ENCODE data around the gene RAI1.

Gene RAI1

DNA sequence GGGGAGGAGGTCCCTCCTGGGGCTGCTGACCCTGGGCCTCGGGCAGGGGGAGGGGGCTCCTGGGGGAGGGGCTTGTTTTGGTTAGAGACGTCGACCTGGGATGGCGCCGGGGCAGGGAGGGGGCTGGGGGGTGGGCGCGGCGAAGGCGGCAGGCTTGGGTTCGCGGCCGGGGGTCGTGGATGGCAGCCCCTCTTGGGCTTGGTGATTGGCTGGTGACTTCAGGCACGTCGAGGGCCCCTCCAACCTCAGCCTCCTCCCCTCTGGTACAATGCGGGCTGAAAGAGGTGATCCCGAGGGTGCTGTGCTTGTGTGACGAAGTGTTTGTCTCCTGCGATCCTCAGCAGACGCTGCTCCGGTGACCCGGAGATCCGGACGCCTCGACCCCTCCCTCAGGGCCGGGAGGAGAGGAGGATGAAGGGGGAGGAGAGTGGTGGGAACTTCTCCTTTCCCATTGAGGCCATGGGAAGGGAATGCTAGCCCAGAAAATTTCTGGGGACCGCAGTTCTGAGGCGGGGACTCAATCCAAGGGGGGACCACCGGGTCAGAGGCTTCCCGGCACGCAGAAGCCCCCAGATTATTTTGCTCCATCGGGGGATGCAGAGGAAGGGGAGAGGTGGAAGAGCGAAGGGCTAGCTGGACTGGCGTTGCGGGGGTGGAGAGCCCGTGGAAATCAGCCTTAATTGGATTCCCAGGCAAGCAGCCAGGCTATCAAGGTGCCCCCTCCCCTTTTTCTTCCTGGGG lies 43.9 kb downstream of the RAI1 start:
- Histone ChIP-seq H3K4me2 (ENCODE audit: low read length) (no peak overlapping the region), H3K9me3 (replicated peaks; ENCODE audit: low read length) (no peaks in the 10 kb centered on the region), H3K4me3 (ENCODE audit: low read length) (no peak overlapping the region), H3K27me3 (ENCODE audit: control insufficient read depth, insufficient read depth, low read length) (no peaks in the 10 kb centered on the region), H3K9ac (ENCODE audit: low read depth, low read length) (no peak overlapping the region), H3K36me3 (ENCODE audit: insufficient read depth, low read length) (peaks cover 5% of the 10 kb centered on the region), H3K4me1 (ENCODE audit: control insufficient read depth, insufficient read depth, low read length) (peaks cover 27% of the 10 kb centered on the region)

GRCh38 chr17:17725752-17726457 lies 44.6 kb downstream of the RAI1 start:
- H3K4me1 ChIP-seq (ENCODE audit: control insufficient read depth, insufficient read depth, low read length) = peaks cover 27% of the 10 kb centered on the region
- no peak overlapping the region for H3K4me3 ChIP-seq (ENCODE audit: low read length)
- peaks cover 5% of the 10 kb centered on the region for H3K36me3 ChIP-seq (ENCODE audit: insufficient read depth, low read length)
- H3K9me3 ChIP-seq (replicated peaks; ENCODE audit: low read length) = no peaks in the 10 kb centered on the region
- no peak overlapping the region for H3K9ac ChIP-seq (ENCODE audit: low read depth, low read length)
- no peaks in the 10 kb centered on the region for H3K27me3 ChIP-seq (ENCODE audit: control insufficient read depth, insufficient read depth, low read length)
- H3K4me2 ChIP-seq (ENCODE audit: low read length) = no peak overlapping the region

DNA sequence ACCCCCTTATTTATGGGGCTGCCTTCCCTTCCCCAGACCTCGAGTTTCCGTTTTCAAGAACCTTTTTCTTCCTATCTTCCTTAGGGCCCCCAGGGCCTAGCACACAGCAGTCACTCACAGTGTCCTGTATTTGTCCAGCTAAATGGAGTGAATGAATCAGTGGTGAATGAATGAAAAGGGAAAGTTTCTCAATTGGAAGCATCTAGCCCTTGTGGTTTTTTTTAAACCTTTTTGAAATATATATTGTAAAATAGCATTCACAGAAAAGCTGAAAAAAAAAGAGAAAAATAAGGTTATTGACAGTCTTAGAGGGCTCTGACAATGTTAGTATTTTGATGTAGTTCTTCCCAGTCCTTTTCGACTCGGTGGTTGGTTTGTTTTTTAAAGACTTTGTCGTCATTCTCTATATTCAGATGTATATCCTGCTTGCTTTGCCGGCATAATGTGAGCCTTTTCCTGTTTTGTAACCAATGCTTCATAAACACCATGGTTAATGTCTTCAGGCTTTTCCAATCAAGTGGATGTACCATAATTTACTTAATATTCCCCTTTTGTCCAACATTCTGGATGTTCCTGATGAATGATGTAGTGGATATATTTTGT lies 45.3 kb downstream of the RAI1 start:
- peaks cover 27% of the 10 kb centered on the region for H3K4me1 ChIP-seq (ENCODE audit: control insufficient read depth, insufficient read depth, low read length)
- H3K9ac ChIP-seq (ENCODE audit: low read depth, low read length) = no peak overlapping the region
- H3K4me3 ChIP-seq (ENCODE audit: low read length) = no peak overlapping the region

DNA sequence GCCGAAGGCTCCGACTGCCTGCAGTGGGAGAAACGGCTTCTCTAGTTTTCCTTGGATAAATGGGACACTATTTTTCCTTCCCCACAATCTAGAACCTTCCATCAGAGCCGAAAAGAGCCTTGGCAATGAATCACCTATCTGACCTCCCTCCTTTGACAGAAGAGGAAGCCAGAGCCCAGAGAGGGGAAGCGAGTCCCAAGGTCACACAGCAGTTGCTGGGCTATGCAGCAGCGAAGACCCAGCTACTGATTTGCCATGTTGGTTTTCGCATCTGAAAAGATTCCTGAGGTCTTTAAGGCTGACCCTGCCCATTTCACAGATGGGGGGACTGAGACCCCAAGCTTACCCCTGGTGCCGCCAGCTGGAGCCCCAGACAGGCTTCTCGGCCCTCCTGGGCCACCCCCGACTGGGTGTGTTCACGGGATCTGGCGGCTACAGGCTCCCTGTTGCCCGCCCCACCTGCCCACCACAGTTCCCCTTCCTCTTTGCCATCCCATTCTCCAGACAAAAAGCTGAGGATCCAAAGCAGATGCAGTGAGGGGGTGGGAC lies 45.9 kb downstream of the RAI1 start:
- Histone ChIP-seq H3K4me3 (ENCODE audit: low read length) (no peak overlapping the region), H3K9me3 (replicated peaks; ENCODE audit: low read length) (no peaks in the 10 kb centered on the region), H3K27me3 (ENCODE audit: control insufficient read depth, insufficient read depth, low read length) (no peaks in the 10 kb centered on the region), H3K9ac (ENCODE audit: low read depth, low read length) (no peak overlapping the region), H3K4me2 (ENCODE audit: low read length) (no peak overlapping the region), H3K36me3 (ENCODE audit: insufficient read depth, low read length) (peaks cover 5% of the 10 kb centered on the region), H3K4me1 (ENCODE audit: control insufficient read depth, insufficient read depth, low read length) (peaks cover 23% of the 10 kb centered on the region)

More for the DNA sequence above, 45.3 kb downstream of the RAI1 start:
- Histone ChIP-seq H3K4me2 (ENCODE audit: low read length) (no peak overlapping the region), H3K9me3 (replicated peaks; ENCODE audit: low read length) (no peaks in the 10 kb centered on the region), H3K27me3 (ENCODE audit: control insufficient read depth, insufficient read depth, low read length) (no peaks in the 10 kb centered on the region), H3K36me3 (ENCODE audit: insufficient read depth, low read length) (peaks cover 5% of the 10 kb centered on the region)

GRCh38 chr17:17728146-17728545 lies 46.9 kb downstream of the RAI1 start:
- no peak overlapping the region for H3K9ac ChIP-seq (ENCODE audit: low read depth, low read length)

DNA sequence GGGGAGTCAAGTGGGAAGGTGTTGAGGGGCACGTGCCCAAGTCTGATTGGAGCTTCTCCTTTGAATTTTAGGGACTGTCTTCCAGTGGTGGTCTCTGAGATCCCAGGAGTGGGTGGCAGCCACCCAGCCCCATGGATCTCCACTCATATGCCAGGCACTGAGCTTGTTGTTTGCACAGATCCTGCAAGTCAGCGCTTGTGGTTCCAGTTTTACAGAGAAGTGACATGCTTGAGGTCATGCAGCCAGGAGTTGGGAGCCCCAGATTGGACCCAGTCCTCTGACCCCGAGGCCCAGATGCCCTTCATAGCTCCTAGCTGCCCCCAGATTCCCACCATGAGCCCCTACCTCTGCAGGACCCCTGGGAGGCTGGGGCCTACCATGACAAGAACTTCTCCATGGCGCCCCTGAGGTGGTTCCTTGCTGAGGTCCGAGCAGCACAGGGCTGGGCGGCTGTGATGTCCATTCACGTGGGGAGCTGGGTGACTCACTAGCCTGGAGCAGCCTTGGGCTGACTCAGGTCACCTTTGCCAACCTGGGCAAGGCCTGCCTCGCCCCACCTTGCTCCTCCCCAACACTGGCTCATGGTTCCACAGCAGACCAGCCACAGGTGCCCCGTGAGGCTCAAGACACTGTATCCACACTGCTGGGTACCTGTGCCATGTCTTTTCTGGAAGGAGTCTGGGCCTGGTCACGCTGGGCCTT lies 47.4 kb downstream of the RAI1 start:
- Histone ChIP-seq H3K4me3 (ENCODE audit: low read length) (no peak overlapping the region), H3K36me3 (ENCODE audit: insufficient read depth, low read length) (peaks cover 5% of the 10 kb centered on the region), H3K9ac (ENCODE audit: low read depth, low read length) (no peak overlapping the region), H3K4me2 (ENCODE audit: low read length) (no peak overlapping the region), H3K4me1 (ENCODE audit: control insufficient read depth, insufficient read depth, low read length) (peaks cover 23% of the 10 kb centered on the region), H3K9me3 (replicated peaks; ENCODE audit: low read length) (no peaks in the 10 kb centered on the region), H3K27me3 (ENCODE audit: control insufficient read depth, insufficient read depth, low read length) (no peaks in the 10 kb centered on the region)

More at GRCh38 chr17:17728146-17728545, 46.9 kb downstream of the RAI1 start:
- H3K4me3 ChIP-seq (ENCODE audit: low read length) = no peak overlapping the region
- peaks cover 5% of the 10 kb centered on the region for H3K36me3 ChIP-seq (ENCODE audit: insufficient read depth, low read length)
- no peaks in the 10 kb centered on the region for H3K27me3 ChIP-seq (ENCODE audit: control insufficient read depth, insufficient read depth, low read length)
- no peaks in the 10 kb centered on the region for H3K9me3 ChIP-seq (replicated peaks; ENCODE audit: low read length)
- H3K4me1 ChIP-seq (ENCODE audit: control insufficient read depth, insufficient read depth, low read length) = peaks cover 20% of the 10 kb centered on the region
- no peak overlapping the region for H3K4me2 ChIP-seq (ENCODE audit: low read length)

- Histone ChIP-seq H3K27me3 (ENCODE audit: control insufficient read depth, insufficient read depth, low read length) (no peaks in the 10 kb centered on the region), H3K9ac (ENCODE audit: low read depth, low read length) (no peak overlapping the region), H3K36me3 (ENCODE audit: insufficient read depth, low read length) (peaks cover 5% of the 10 kb centered on the region), H3K4me2 (ENCODE audit: low read length) (no peak overlapping the region), H3K9me3 (replicated peaks; ENCODE audit: low read length) (no peaks in the 10 kb centered on the region), H3K4me1 (ENCODE audit: control insufficient read depth, insufficient read depth, low read length) (peaks cover 13% of the 10 kb centered on the region), H3K4me3 (ENCODE audit: low read length) (no peak overlapping the region)
These were observed 48.5 kb downstream of the RAI1 start for GRCh38 chr17:17729620-17730249.

DNA sequence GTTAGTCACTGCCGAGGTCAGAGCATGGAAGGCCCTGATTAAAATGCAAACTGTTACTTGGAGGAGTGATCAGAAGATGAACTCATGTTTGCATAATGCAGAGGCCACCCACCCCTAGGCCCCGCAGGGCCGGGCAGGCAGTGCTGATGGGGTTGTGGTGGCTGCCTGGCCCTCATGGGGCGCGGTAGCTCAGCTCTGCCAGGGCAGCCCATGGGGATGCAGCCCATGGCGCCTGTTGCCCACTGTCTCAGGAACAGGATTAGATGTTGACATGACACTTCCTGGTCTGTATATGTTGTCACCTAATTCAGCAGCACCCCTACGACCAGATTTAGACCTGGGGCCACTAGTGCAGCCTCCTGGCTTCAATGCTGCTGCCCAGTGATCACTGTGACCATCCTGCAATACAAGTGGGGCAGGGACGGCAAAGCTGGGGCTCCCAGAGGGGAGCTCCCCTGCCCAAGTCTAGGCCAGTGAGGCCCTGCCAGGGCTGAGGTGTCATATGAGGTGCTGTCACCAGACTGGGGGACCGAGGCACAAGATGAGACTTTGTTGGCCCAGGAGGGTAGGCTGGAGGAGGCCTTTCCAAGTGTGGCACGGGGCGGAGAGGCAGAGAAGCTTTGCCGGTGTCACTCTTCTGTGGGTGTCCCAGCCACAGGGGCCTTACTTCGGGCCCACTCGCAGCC lies 49.1 kb downstream of the RAI1 start:
- Histone ChIP-seq H3K4me1 (ENCODE audit: control insufficient read depth, insufficient read depth, low read length) (peaks cover 12% of the 10 kb centered on the region), H3K4me2 (ENCODE audit: low read length) (no peak overlapping the region), H3K9ac (ENCODE audit: low read depth, low read length) (no peak overlapping the region), H3K27me3 (ENCODE audit: control insufficient read depth, insufficient read depth, low read length) (no peaks in the 10 kb centered on the region), H3K4me3 (ENCODE audit: low read length) (no peak overlapping the region), H3K36me3 (ENCODE audit: insufficient read depth, low read length) (peaks cover 5% of the 10 kb centered on the region), H3K9me3 (replicated peaks; ENCODE audit: low read length) (no peaks in the 10 kb centered on the region)

DNA sequence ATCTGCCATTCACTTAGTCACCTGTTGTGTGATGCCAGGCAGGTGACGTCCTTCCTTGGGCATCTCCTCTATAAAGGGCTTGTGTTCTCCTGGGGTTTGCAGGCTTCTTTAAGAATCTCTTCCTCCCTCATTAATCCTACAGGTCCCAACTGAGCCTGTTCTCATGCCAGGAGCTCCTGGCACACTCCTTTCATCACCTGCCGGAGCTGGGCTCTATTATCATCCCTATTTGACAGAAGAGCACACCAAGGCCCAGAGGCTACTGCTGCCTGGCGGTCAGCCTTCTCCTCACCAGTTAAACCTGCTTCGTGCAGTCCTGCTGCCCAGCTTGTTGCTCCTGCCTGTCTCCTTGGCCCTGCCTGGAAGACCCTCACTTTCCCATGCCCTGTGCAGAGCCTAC lies 51.2 kb downstream of the RAI1 start:
- Histone ChIP-seq H3K9me3 (replicated peaks; ENCODE audit: low read length) (no peaks in the 10 kb centered on the region), H3K36me3 (ENCODE audit: insufficient read depth, low read length) (peaks cover 5% of the 10 kb centered on the region), H3K4me1 (ENCODE audit: control insufficient read depth, insufficient read depth, low read length) (peaks cover 12% of the 10 kb centered on the region), H3K4me2 (ENCODE audit: low read length) (no peak overlapping the region), H3K27me3 (ENCODE audit: control insufficient read depth, insufficient read depth, low read length) (no peaks in the 10 kb centered on the region), H3K9ac (ENCODE audit: low read depth, low read length) (no peak overlapping the region), H3K4me3 (ENCODE audit: low read length) (no peak overlapping the region)

GRCh38 chr17:17732892-17733670 lies 51.8 kb downstream of the RAI1 start:
- peaks cover 12% of the 10 kb centered on the region for H3K4me1 ChIP-seq (ENCODE audit: control insufficient read depth, insufficient read depth, low read length)
- no peak overlapping the region for H3K4me2 ChIP-seq (ENCODE audit: low read length)
- H3K27me3 ChIP-seq (ENCODE audit: control insufficient read depth, insufficient read depth, low read length) = no peaks in the 10 kb centered on the region
- H3K36me3 ChIP-seq (ENCODE audit: insufficient read depth, low read length) = peaks cover 3% of the 10 kb centered on the region
- no peaks in the 10 kb centered on the region for H3K9me3 ChIP-seq (replicated peaks; ENCODE audit: low read length)
- no peak overlapping the region for H3K4me3 ChIP-seq (ENCODE audit: low read length)
- no peak overlapping the region for H3K9ac ChIP-seq (ENCODE audit: low read depth, low read length)

Measured in skeletal muscle satellite cell (primary cell).